ENCODE measurements around the gene PLXNB2.

The PLXNB2 gene

GRCh38 chr22:50314081-50314454 lies 6.6 kb upstream of the PLXNB2 start:
- DNase-seq (ENCODE audit: low read depth), result no peak
- TF ChIP-seq CTCF (IDR thresholded peaks at IDR 0.05; ENCODE audit: insufficient read depth, low read depth, low read length, missing control alignments), result no peak
- no peak overlapping the region for H3K4me3 ChIP-seq (ENCODE audit: low read length)

- DNase-seq (ENCODE audit: low read depth), result no peak
- H3K4me3 ChIP-seq (ENCODE audit: low read length), result no peak overlapping the region
- no peak for TF ChIP-seq CTCF (IDR thresholded peaks at IDR 0.05; ENCODE audit: insufficient read depth, low read depth, low read length, missing control alignments)
These were observed 6.2 kb upstream of the PLXNB2 start for GRCh38 chr22:50313600-50313999.

- H3K4me3 ChIP-seq (ENCODE audit: low read length), result no peak overlapping the region
- no peak for TF ChIP-seq CTCF (IDR thresholded peaks at IDR 0.05; ENCODE audit: insufficient read depth, low read depth, low read length, missing control alignments)
- DNase-seq (ENCODE audit: low read depth), result no peak
These were observed 5.6 kb upstream of the PLXNB2 start for GRCh38 chr22:50313021-50313420.

- TF ChIP-seq CTCF (IDR thresholded peaks at IDR 0.05; ENCODE audit: insufficient read depth, low read depth, low read length, missing control alignments), result no peak
- no peak overlapping the region for H3K4me3 ChIP-seq (ENCODE audit: low read length)
- DNase-seq (ENCODE audit: low read depth), result no peak
These were observed 4.9 kb upstream of the PLXNB2 start for GRCh38 chr22:50312371-50312770.

- TF ChIP-seq CTCF (IDR thresholded peaks at IDR 0.05; ENCODE audit: insufficient read depth, low read depth, low read length, missing control alignments), result no peak
- DNase-seq (ENCODE audit: low read depth), result no peak
- H3K4me3 ChIP-seq (ENCODE audit: low read length), result no peak overlapping the region
These were observed 4.3 kb upstream of the PLXNB2 start for GRCh38 chr22:50311606-50312351.

GRCh38 chr22:50310949-50311444 lies 3.6 kb upstream of the PLXNB2 start:
- DNase-seq (ENCODE audit: low read depth), result no peak
- H3K4me3 ChIP-seq (ENCODE audit: low read length), result no peak overlapping the region
- no peak for TF ChIP-seq CTCF (IDR thresholded peaks at IDR 0.05; ENCODE audit: insufficient read depth, low read depth, low read length, missing control alignments)
